ENCODE results near the gene ERAS.

ERAS gene

GRCh38 chrX:48826135-48826875 lies at the start of gene ERAS:
Gene ERAS, plus strand, starts transcription at chrX:48826513. Its CDS starts 2,611 bp downstream, at chrX:48829124.
- intact Hi-C loops (cut with DNase I; ENCODE audit: low total_unique reads): no loop called here
- Histone ChIP-seq H3K36me3 (peaks cover 0 to 58% (median 33%) of the 10 kb centered on the region in 3 donors), H3K4me3 (no peak within 1 kb of the TSS), H3K27ac (no peak within 1 kb of the TSS), H3K4me1 (no peaks in the 10 kb centered on the region), H3K27me3 (peaks cover 0 to 2% of the 10 kb centered on the region in 2 donors), H3K9me3 (peaks cover 0 to 15% (median 4%) of the 10 kb centered on the region in 3 donors)
- TF ChIP-seq CTCF (IDR thresholded peaks at IDR 0.05): no peak
- no peak for DNase-seq

GRCh38 chrX:48776818-48777439 lies 49.4 kb upstream of the ERAS start:
- no peak overlapping the region for H3K27ac ChIP-seq
- H3K36me3 ChIP-seq: no peaks in the 10 kb centered on the region
- DNase-seq: no peak
- no peak overlapping the region for H3K4me3 ChIP-seq
- H3K9me3 ChIP-seq: no peaks in the 10 kb centered on the region
- H3K4me1 ChIP-seq: no peaks in the 10 kb centered on the region
- intact Hi-C loops (cut with DNase I; ENCODE audit: low total_unique reads): no loop called here
- TF ChIP-seq CTCF (IDR thresholded peaks at IDR 0.05): no peak
- H3K27me3 ChIP-seq: no peaks in the 10 kb centered on the region

- H3K27me3 ChIP-seq: no peaks in the 10 kb centered on the region
- H3K4me1 ChIP-seq: no peaks in the 10 kb centered on the region
- no peaks in the 10 kb centered on the region for H3K9me3 ChIP-seq
- TF ChIP-seq CTCF (IDR thresholded peaks at IDR 0.05): no peak
- H3K4me3 ChIP-seq: no peak overlapping the region
- no peaks in the 10 kb centered on the region for H3K36me3 ChIP-seq
- intact Hi-C loops (cut with DNase I; ENCODE audit: low total_unique reads): no loop called here
- DNase-seq: no peak
- H3K27ac ChIP-seq: no peak overlapping the region
Measured at GRCh38 chrX:48779399-48779798, 46.9 kb upstream of the ERAS start.

- DNase-seq: no peak
- no peak overlapping the region for H3K27ac ChIP-seq
Measured at GRCh38 chrX:48781705-48782104, 44.6 kb upstream of the ERAS start.

GRCh38 chrX:48782216-48782615 lies 44.1 kb upstream of the ERAS start:
- no peak overlapping the region for H3K4me3 ChIP-seq
- intact Hi-C loops (cut with DNase I; ENCODE audit: low total_unique reads): no loop called here
- peaks cover 0 to 2% of the 10 kb centered on the region in 2 donors for H3K27me3 ChIP-seq
- no peaks in the 10 kb centered on the region for H3K4me1 ChIP-seq
- no peak for DNase-seq
- no peak for TF ChIP-seq CTCF (IDR thresholded peaks at IDR 0.05)
- no peaks in the 10 kb centered on the region for H3K9me3 ChIP-seq
- H3K27ac ChIP-seq: no peak overlapping the region
- no peaks in the 10 kb centered on the region for H3K36me3 ChIP-seq

More at GRCh38 chrX:48781705-48782104, 44.6 kb upstream of the ERAS start:
- peaks cover 0 to 2% of the 10 kb centered on the region in 2 donors for H3K27me3 ChIP-seq
- H3K4me3 ChIP-seq: no peak overlapping the region
- TF ChIP-seq CTCF (IDR thresholded peaks at IDR 0.05): no peak
- no peaks in the 10 kb centered on the region for H3K36me3 ChIP-seq
- intact Hi-C loops (cut with DNase I; ENCODE audit: low total_unique reads): loop anchor here (1.0 kb wide), 1 partner anchor 42 kb away; no protein-coding TSS in a partner anchor
- no peaks in the 10 kb centered on the region for H3K9me3 ChIP-seq
- no peaks in the 10 kb centered on the region for H3K4me1 ChIP-seq
